ENCODE measurements around the gene FGGY.

- TF ChIP-seq, protein P1, sequence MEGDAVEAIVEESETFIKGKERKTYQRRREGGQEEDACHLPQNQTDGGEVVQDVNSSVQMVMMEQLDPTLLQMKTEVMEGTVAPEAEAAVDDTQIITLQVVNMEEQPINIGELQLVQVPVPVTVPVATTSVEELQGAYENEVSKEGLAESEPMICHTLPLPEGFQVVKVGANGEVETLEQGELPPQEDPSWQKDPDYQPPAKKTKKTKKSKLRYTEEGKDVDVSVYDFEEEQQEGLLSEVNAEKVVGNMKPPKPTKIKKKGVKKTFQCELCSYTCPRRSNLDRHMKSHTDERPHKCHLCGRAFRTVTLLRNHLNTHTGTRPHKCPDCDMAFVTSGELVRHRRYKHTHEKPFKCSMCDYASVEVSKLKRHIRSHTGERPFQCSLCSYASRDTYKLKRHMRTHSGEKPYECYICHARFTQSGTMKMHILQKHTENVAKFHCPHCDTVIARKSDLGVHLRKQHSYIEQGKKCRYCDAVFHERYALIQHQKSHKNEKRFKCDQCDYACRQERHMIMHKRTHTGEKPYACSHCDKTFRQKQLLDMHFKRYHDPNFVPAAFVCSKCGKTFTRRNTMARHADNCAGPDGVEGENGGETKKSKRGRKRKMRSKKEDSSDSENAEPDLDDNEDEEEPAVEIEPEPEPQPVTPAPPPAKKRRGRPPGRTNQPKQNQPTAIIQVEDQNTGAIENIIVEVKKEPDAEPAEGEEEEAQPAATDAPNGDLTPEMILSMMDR (IDR thresholded peaks at IDR 0.05) = no peak
- no peak for TF ChIP-seq POLR2A (IDR thresholded peaks at IDR 0.05)
Measured at GRCh38 chr1:59763418-59763817, 466.5 kb downstream of the FGGY start.
